NK-92 (cell line): ENCODE measurements around the gene RENBP.

ENCODE experiments used
- DNase-seq: peaks from one replicate; lab custom pipeline; 2025; ENCODE audit not compliant: unreplicated experiment; lab: John Stamatoyannopoulos, UW

The RENBP gene

GRCh38 chrX:153954558-153955227 lies 10.2 kb upstream of the RENBP start:
- no peak for DNase-seq

- no peak for DNase-seq
Measured at GRCh38 chrX:153953892-153954557, 9.6 kb upstream of the RENBP start.

GRCh38 chrX:153953342-153953830 lies 8.9 kb upstream of the RENBP start:
- no peak for DNase-seq

GRCh38 chrX:153952373-153953026 lies 8.1 kb upstream of the RENBP start:
- DNase-seq: no peak

- no peak for DNase-seq
Measured at GRCh38 chrX:153951683-153952372, 7.4 kb upstream of the RENBP start.

GRCh38 chrX:153950127-153950526 lies 5.7 kb upstream of the RENBP start:
- DNase-seq: no peak

- DNase-seq: no peak
Measured at GRCh38 chrX:153948847-153949805, 4.7 kb upstream of the RENBP start.

- DNase-seq: no peak
Measured at GRCh38 chrX:153948002-153948466, 3.6 kb upstream of the RENBP start.

- no peak for DNase-seq
Measured at GRCh38 chrX:153947009-153947769, 2.7 kb upstream of the RENBP start.

- no peak for DNase-seq
Measured at GRCh38 chrX:153945956-153946943, 1.8 kb upstream of the RENBP start.

- DNase-seq: no peak
Measured at GRCh38 chrX:153944800-153945150, 332 bp upstream of the RENBP start.

GRCh38 chrX:153941336-153942252 lies 2.8 kb downstream of the RENBP start:
- DNase-seq: no peak

- DNase-seq: no peak
Measured at GRCh38 chrX:153939573-153939972, 4.9 kb downstream of the RENBP start.

- DNase-seq: no peak
Measured at GRCh38 chrX:153938226-153938786, 6.1 kb downstream of the RENBP start.

GRCh38 chrX:153937056-153937455 lies 7.4 kb downstream of the RENBP start:
- DNase-seq: no peak

- no peak for DNase-seq
Measured at GRCh38 chrX:153935326-153935851, 9.1 kb downstream of the RENBP start.
